Measurements from ENCODE around the gene CRY2. TPM values are rescaled to one million over a fixed set of nuclear protein-coding genes. Genes with fewer than 3 reads are reported as not detected.
"Not testable (repeated sequence)": the region's sequence is repeated elsewhere in the genome, so short reads cannot be mapped to it uniquely, and the experiment has no call there.

The CRY2 gene
- total RNA-seq, 1 donor from 2014 or later, result 23.8 TPM

GRCh38 chr11:45900916-45901617, 53.8 kb downstream of the CRY2 start:
- H3K4me3 Mint-ChIP-seq, result peak overlapping the region; percentile 90
- H3K36me3 Mint-ChIP-seq (ENCODE audit: low read depth), result no peaks in the 10 kb centered on the region
- H3K4me1 Mint-ChIP-seq, result peaks cover 22% of the 10 kb centered on the region
- no peak for DNase-seq (ENCODE audit: low read depth, low spot score)
- TF ChIP-seq CTCF (conservative IDR thresholded peaks at IDR 0.05), result no peak
- no peaks in the 10 kb centered on the region for H3K27me3 Mint-ChIP-seq (ENCODE audit: low read depth)
- H3K9me3 Mint-ChIP-seq, result no peaks in the 10 kb centered on the region
- peak overlapping the region; percentile 95 for H3K27ac Mint-ChIP-seq (ENCODE audit: unreplicated experiment)

DNA sequence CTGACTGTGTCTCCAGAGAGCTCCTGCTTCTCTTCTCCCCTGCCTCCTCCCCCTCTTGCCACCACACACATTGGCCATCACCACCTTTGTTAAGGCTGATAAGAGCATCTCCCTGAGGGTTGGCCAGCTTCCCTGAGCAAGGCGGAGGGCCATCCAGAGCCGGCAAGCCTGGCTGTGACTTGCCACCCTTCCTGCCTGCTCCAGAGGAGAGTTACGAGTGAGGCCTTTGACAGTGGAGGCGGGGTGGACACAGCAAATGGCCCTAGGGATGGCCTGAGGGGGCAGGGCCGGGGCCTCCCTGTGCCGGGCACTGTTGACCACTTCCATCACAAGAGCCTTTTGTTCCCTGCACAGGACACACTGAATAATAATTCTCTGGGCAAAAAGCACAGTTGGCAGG, 54.4 kb downstream of the CRY2 start:
- Mint-ChIP-seq H3K27me3 (ENCODE audit: low read depth) (no peaks in the 10 kb centered on the region), H3K4me1 (peaks cover 22% of the 10 kb centered on the region), H3K4me3 (peak overlapping the region; percentile 90), H3K27ac (ENCODE audit: unreplicated experiment) (no peak overlapping the region), H3K9me3 (no peaks in the 10 kb centered on the region), H3K36me3 (ENCODE audit: low read depth) (no peaks in the 10 kb centered on the region)
- peak; percentile 41 for DNase-seq (ENCODE audit: low read depth, low spot score)
- no peak for TF ChIP-seq CTCF (conservative IDR thresholded peaks at IDR 0.05)

- no peak for TF ChIP-seq CTCF (conservative IDR thresholded peaks at IDR 0.05)
- Mint-ChIP-seq H3K4me3 (no peak overlapping the region), H3K27ac (ENCODE audit: unreplicated experiment) (no peak overlapping the region), H3K36me3 (ENCODE audit: low read depth) (no peaks in the 10 kb centered on the region), H3K27me3 (ENCODE audit: low read depth) (no peaks in the 10 kb centered on the region), H3K9me3 (no peaks in the 10 kb centered on the region), H3K4me1 (peaks cover 26% of the 10 kb centered on the region)
- DNase-seq (ENCODE audit: low read depth, low spot score), result no peak
Measured at GRCh38 chr11:45902452-45903380, 55.4 kb downstream of the CRY2 start.

GRCh38 chr11:45904309-45904915, 57.1 kb downstream of the CRY2 start:
- Mint-ChIP-seq H3K4me1 (peaks cover 29% of the 10 kb centered on the region), H3K27ac (ENCODE audit: unreplicated experiment) (no peak overlapping the region), H3K4me3 (peak overlapping the region; percentile 77), H3K27me3 (ENCODE audit: low read depth) (no peaks in the 10 kb centered on the region), H3K36me3 (ENCODE audit: low read depth) (no peaks in the 10 kb centered on the region), H3K9me3 (no peaks in the 10 kb centered on the region)
- no peak for DNase-seq (ENCODE audit: low read depth, low spot score)
- no peak for TF ChIP-seq CTCF (conservative IDR thresholded peaks at IDR 0.05)

GRCh38 chr11:45905095-45905494, 57.8 kb downstream of the CRY2 start:
- no peaks in the 10 kb centered on the region for H3K36me3 Mint-ChIP-seq (ENCODE audit: low read depth)
- no peak for TF ChIP-seq CTCF (conservative IDR thresholded peaks at IDR 0.05)
- peaks cover 29% of the 10 kb centered on the region for H3K4me1 Mint-ChIP-seq
- H3K9me3 Mint-ChIP-seq, result no peaks in the 10 kb centered on the region
- no peak overlapping the region for H3K27ac Mint-ChIP-seq (ENCODE audit: unreplicated experiment)
- DNase-seq (ENCODE audit: low read depth, low spot score), result no peak
- peak overlapping the region; percentile 38 for H3K4me3 Mint-ChIP-seq
- no peaks in the 10 kb centered on the region for H3K27me3 Mint-ChIP-seq (ENCODE audit: low read depth)

DNA sequence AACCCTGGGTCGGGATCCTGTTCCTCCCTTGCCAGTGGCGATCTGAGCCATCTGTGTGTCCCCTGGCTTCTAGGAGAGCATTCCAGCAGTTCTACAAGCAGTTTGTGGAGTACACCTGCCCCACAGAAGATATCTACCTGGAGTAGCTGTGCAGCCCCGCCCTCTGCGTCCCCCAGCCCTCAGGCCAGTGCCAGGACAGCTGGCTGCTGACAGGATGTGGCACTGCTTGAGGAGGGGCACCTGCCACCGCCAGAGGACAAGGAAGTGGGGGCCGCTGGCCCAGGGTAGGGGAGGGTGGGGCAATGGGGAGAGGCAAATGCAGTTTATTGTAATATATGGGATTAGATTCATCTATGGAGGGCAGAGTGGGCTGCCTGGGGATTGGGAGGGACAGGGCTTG, 58.3 kb downstream of the CRY2 start:
- H3K27me3 Mint-ChIP-seq (ENCODE audit: low read depth); H3K36me3 Mint-ChIP-seq (ENCODE audit: low read depth); H3K9me3 Mint-ChIP-seq: not testable (repeated sequence)

More for the DNA sequence above, 58.3 kb downstream of the CRY2 start:
- Mint-ChIP-seq H3K4me3 (peak overlapping the region; percentile 38), H3K4me1 (peaks cover 26% of the 10 kb centered on the region)
- H3K27ac Mint-ChIP-seq (ENCODE audit: unreplicated experiment); DNase-seq (ENCODE audit: low read depth, low spot score): not testable (repeated sequence)

Measured in neural crest cell (in vitro differentiated cells).